Measurements from ENCODE around the gene JARID2. TPM values are rescaled to one million over a fixed set of nuclear protein-coding genes. Genes with fewer than 3 reads are reported as not detected.
A peak's percentile ranks its signal among the peaks of the same experiment; 100 is the strongest.

Gene JARID2
- total RNA-seq, 1 donor from 2014 or later = 8.4 TPM

DNA sequence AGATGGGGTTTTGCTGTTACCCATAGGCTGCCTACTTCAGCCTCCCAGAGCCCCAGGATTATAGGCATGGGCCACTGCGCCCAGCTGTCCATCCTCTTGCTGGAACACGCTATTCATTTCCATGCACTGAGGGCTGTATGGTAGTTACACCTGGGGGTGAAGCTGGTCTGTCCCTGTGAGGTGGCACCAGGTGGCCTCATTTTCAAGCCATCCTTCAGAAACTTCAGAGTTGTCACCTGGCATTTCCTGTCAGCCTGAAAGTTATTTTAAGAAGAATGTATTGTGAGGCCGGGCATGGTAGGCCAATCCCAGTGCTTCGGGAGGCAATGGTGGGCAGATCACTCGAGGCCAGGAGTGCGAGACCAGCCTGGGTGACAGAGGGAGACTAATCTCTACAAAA is 269.4 kb downstream of the JARID2 start:
- DNase-seq (ENCODE audit: missing footprints) = no peak
- no peak for ATAC-seq
- intact Hi-C loops (cut with DNase I) = no loop called here

GRCh38 chr6:15515660-15516375 is 269.9 kb downstream of the JARID2 start:
- intact Hi-C loops (cut with DNase I) = no loop called here
- ATAC-seq = peak; percentile 17
- DNase-seq (ENCODE audit: missing footprints) = no peak

GRCh38 chr6:15516378-15516777 is 270.5 kb downstream of the JARID2 start:
- ATAC-seq (no peak), DNase-seq (ENCODE audit: missing footprints) (no peak)
- intact Hi-C loops (cut with DNase I) = no loop called here

DNA sequence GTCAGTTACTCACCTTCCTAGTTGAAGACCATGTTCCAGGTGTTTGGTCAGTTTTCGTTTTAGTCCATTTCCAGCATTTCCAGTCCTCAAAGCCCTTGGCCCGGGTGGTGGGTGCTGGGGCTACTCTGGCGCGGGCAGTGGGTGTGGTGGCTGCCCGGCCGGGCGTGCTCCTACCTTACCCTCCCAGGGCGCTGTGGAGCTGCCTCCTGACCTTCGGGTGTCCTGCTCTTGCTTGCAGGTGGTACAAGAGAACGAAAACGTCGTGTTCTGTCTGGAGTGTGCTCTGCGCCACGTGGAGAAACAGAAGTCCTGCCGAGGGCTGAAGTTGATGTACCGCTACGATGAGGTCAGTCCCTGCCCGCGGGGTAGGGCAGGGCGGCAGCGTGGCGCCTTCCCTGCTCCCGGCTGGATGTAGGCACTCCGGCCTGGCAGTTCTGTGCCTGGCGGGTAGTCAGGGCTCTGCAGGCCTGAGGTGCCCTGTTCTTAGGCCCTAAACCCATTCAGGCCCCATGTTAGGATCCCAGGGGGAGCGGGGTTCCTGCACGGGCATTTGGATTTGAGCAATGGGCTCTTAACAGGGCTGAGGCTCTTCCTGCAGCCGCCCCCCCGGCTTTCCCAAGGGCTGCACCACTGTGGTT is 271.2 kb downstream of the JARID2 start:
- DNase-seq (ENCODE audit: missing footprints) (no peak), ATAC-seq (no peak)
- intact Hi-C loops (cut with DNase I) = no loop called here

DNA sequence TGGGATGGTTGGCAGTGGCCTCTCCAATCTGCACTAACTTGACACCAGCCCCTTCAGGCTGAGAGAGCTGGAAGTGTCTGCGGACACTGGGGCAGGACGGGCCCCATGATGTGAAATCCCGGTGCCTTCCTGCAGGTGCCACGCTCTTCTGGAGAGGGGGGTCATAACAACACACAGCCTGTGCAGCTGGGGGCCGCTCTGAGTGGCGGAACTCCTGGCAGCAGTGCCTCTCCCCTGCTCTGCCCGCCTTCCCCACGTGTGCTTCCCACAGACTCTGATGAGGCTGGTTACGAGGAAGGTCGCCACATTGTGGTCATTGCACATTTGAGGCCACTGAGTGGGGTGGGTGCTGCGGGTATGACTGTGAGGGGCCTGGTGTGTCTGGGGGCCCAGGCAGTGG is 271.7 kb downstream of the JARID2 start:
- DNase-seq (ENCODE audit: missing footprints) (no peak), ATAC-seq (no peak)
- intact Hi-C loops (cut with DNase I) = no loop called here

DNA sequence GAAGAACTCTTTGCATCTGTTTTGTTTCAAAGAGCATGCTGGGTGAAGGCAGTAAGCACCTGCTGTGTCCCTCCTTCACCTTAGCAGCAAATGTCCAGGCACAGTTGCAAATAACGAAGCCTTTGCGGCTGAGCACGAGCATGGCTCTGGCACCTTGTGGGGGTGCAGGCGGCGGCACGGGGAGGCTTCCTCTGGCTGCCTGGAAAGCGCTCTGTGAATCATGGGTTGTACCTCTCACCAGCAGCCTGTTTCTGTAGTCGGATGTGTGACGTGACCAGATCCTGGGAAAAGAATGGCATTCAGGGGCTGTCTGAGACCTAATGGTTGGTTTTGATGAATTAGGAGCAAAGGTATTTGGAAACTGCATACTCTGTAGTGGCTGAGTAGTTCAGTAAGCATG is 272.2 kb downstream of the JARID2 start:
- ATAC-seq = no peak
- DNase-seq (ENCODE audit: missing footprints) = no peak
- intact Hi-C loops (cut with DNase I) = no loop called here

DNA sequence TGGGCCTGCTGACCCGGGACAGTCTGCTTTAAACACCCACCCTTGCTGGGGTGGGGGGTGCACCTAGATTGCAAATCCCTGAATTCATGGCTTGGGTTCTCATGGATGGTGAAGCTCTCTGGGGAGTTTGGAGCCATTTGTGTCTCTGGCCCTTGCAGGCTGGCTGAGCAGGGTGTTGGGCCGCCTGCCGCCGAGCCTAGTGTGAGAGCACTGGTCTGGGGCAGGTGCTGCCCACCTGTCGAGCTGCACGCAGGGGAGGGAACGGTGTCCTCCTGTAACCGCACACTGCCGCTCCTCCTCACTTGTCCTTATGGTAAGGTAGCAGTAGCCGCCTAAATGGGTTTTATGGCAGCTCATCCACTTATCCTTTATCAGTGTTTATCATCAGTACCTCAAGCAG is 273.0 kb downstream of the JARID2 start:
- intact Hi-C loops (cut with DNase I) = no loop called here
- ATAC-seq (no peak), DNase-seq (ENCODE audit: missing footprints) (no peak)

DNA sequence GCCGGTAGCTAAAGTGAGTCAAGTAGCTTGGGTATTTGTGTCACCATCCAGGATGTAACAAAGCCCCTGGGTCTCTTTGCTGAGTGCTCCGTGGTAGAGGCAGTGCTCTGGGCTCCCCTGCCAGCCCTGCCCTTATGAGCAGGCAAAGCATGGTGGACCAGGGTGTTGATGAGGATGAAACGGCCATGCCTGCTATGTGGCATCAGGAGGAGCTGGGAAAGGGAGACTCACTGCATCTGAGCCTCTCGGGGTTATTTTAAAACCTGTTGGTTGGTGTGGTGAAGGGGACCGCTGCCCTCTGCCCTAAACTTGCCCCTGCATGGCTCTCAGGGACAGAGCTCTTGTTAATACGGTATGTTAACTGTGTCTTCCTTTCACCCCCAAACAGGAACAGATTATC is 273.8 kb downstream of the JARID2 start:
- DNase-seq (ENCODE audit: missing footprints) = no peak
- intact Hi-C loops (cut with DNase I) = no loop called here
- ATAC-seq = no peak

DNA sequence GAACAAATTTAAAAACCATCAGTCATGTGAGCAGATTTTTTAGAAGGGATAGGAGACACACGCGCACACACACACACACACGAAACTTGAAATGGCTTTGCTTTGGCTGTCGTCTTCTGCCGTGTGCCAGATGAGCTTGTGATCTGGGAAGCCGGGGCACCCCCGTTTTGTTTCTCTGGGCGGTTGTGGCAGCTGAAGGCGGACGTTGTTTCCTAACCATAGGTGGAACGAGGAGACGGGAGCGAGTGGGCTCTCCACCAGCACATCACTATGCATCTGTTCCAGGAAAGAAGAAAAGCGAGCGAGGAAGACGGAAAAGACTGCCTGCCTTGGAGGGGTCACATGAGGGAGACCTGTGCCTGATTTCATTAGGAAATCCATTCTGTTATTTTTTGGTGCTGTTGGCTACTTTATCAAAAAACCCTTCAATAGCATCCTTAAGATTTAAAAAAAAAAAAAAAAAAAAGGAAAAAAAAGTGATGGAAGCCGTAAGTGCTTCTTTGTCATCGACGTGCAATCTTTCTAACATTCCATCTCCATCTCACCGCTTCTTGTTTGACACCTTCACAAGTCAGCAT is 274.8 kb downstream of the JARID2 start:
- intact Hi-C loops (cut with DNase I) = no loop called here
- DNase-seq (ENCODE audit: missing footprints) (no peak), ATAC-seq (no peak)

DNA sequence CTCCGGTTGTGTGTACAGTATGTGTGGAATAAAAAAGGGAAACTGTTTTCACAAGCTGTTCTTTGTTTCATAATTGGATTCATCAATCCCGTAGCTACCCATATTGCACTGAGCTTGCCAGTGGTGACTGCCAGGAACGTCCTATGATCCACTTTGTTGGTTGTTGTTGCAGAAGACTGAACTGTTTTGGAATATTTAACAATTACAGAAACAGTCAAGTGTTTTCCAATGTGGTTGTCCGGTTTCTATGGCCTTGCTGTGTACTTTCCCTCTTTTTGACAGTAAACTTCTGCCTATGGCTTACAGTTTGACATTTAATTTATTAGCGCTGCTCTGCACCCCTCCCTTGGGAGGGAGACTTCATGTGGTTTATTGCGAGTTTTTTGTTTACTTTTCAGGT is 275.7 kb downstream of the JARID2 start:
- intact Hi-C loops (cut with DNase I) = no loop called here
- ATAC-seq = no peak

DNA sequence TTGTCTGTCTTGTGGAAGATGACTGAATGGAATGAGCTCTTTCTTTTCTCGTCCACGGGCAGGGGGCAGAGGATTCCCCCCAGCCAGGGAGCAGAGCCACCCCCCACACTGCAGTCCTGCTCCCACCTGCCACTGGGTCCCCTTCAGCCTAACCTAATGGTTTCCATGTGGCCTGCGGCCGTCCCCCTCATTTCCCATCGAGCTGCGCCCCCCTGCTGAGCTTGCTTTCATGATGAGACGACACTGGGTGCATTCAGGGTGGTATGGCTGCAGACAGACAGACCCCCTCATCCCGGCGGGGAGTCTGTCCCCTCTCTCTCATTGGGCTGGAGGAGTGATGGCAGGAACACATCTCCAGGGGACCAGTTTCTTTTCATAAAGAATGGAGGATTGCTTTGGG is 276.2 kb downstream of the JARID2 start:
- DNase-seq (ENCODE audit: missing footprints) (no peak), ATAC-seq (no peak)
- intact Hi-C loops (cut with DNase I) = no loop called here

More for the DNA sequence above, 275.7 kb downstream of the JARID2 start:
- DNase-seq (ENCODE audit: missing footprints) = no peak

- no peak for DNase-seq (ENCODE audit: missing footprints)
- intact Hi-C loops (cut with DNase I) = no loop called here
- peak; percentile 12 for ATAC-seq
These were observed 276.6 kb downstream of the JARID2 start for GRCh38 chr6:15522427-15522826.

DNA sequence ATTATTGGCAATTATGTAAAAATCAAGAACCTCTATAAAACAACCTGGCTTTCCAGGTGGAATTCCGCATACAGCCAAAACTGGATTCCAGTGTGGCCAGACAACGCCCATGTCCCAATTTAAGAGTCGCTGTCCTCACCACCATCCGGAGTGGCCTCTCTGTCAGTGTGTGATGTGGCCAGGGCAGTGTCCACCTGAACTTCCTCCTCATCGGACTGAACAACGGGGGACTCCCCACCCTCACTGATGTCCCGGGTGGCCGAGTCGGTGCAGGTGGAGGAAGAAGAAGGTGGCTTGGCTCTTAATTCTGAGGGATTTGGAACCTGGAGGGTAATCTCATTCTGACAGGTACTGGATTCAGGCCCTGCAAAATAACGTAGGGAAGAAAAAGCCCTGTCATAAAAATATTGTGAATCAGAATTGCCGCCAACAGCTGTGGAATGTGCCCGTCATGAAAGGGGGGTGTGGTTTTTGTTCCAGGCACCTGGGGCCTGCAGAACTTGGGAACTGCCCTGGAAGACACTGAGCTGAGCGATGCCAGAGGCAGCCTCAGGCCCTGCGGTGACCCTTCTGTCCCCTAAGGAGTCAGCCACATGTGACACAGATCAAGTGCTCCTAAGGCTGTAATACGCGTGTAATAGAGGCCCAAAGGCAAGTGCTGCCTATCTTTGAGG is 277.1 kb downstream of the JARID2 start:
- ATAC-seq (no peak), DNase-seq (ENCODE audit: missing footprints) (no peak)
- intact Hi-C loops (cut with DNase I) = no loop called here

DNA sequence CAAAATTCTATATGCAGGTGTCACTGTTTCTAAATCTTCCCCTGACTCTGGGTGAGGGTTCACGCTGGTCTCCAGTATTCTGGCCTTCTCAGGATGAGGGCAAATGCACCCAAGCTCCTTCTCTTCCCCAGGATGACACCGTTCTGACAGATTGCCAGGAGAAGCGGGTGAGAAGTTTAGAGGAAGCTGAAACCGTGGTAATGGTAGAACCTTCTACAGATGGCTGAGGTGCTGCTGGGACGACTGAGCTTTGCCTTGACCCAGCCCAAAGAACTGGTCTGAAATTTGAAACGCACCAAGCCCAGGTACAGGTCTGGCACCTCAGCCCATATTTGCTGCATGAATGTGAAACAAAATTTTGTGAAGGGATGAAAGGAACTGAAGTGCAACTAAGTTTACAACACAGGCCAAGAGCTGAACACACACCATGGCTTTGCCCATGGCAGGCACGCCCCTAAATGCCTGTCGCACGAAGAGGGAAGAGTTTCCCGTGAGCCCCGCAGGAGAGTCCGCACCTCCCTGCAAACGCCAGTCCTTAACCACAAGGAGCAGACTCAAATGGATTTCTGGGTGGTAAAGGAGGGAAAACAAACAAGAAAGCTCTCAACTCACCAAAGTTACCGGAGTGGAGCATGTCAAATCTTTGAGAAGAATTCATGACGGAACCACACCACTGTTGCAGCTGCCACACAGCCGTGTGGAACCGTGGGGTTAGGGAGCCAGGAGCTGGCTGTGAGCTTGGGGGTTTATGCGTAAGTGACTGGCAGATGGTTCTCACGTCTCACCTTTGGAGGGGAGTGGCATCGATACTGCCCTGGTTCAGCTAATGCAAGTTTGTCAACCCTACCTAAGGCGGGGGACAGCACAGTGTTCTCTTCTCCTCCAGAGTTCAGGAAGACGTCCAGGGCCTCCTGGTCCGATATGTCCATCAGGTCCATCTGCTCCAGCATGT is 278.1 kb downstream of the JARID2 start:
- no peak for DNase-seq (ENCODE audit: missing footprints)
- ATAC-seq = no peak
- intact Hi-C loops (cut with DNase I) = no loop called here

GRCh38 chr6:15524861-15525401 is 279.1 kb downstream of the JARID2 start:
- no peak for ATAC-seq
- intact Hi-C loops (cut with DNase I) = no loop called here

DNA sequence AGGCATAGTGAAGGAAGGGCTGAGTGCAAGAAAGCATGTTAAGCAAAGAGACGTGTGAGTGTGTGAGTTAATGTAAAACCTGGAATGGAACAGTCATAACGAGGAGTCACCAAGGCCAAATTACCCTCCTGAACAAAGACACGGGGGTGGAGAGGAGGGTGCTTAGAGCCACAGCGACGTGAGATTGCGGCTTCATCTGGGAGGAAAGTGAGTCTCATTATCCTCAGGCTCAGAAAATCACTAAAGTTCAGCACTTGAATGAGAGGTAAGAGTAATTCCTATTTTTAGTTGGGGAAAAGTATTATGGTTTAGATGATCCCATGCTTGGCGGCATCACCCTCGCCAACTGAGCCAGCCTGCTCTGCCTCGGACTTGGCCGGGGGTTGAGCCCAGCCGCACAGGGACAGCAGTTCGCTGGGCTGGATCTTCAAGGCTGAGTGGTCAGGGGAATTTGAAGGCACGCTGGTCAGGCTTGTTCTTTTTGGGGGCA is 280.4 kb downstream of the JARID2 start:
- DNase-seq (ENCODE audit: missing footprints) (no peak), ATAC-seq (no peak)
- intact Hi-C loops (cut with DNase I) = no loop called here

More at GRCh38 chr6:15524861-15525401, 279.1 kb downstream of the JARID2 start:
- DNase-seq (ENCODE audit: missing footprints) = no peak

DNA sequence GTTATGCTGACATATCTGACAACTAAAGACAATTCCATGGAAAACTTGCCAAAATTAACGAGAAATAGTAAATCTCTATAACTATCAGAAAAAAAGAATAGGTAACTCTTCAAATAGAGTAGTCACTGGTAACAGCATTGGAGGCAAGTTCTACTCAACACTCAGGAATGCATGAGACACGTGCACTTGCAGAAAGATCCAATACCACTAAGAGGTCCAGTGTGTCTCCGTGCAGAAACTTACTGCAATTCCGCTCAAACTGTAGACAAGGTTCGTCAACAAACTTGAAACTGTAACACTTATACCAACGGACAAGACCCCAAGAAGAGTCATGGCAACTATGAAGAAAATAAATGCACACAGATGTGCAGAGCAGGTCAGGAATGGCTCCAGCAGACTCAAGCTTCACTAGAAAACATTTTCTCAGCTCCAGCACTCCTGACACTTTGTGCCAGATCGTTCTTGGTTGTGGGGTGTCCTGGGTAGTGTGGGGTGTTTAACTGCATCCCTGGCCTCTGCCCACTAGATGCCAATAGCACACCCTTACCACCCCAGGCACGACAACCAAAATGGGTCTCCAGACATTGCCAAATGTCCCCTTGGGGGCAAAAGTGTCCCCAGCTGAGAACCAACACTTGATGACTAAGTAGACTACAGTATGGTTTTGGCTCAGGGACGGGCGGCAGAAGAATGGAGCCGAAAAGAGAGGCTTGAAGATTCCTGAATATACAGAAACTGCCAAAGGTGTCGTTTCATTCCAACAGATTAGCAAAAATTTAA is 282.2 kb downstream of the JARID2 start:
- intact Hi-C loops (cut with DNase I) = no loop called here
- no peak for DNase-seq (ENCODE audit: missing footprints)
- no peak for ATAC-seq

GRCh38 chr6:15528870-15529269 is 283.0 kb downstream of the JARID2 start:
- intact Hi-C loops (cut with DNase I) = no loop called here
- DNase-seq (ENCODE audit: missing footprints) (no peak), ATAC-seq (no peak)
